OCI-LY7 (cell line): ENCODE results near the gene AKAP9. TPM values are rescaled to one million over a fixed set of nuclear protein-coding genes. Genes with fewer than 3 reads are reported as not detected.

Experiments
- BruUV-seq: library from RNA; stranded (reverse); fragments of 400-500 nt; replicated peaks from 2 replicates; lab custom pipeline; 2021; lab: Mats Ljungman, UMichigan
- CTCF ChIA-PET: fragments of 300-600 bp; sonication (Branson Sonifier 250); formaldehyde crosslinking; loops from one replicate; lab custom pipeline; 2022; ENCODE audit warnings: antibody characterized with exemption; ENCODE audit not compliant: unreplicated experiment; lab: Charles Lee
- POLR2A ChIA-PET: fragments of 300-600 bp; sonication (Branson Sonifier 250); formaldehyde crosslinking; loops from one replicate; lab custom pipeline; 2022; ENCODE audit warnings: antibody characterized with exemption; lab: Charles Lee
- DNase-seq: peaks from one replicate; pipeline ENCODE4 v3.0.0-alpha.2; 2015; ENCODE audit warnings: low spot score
- H2AFZ ChIP-seq: fragments of 200-600 bp; sonication (generic), shearing (Covaris generic); 2 replicates; pipeline ENCODE4 v1.6.1; 2014; ENCODE audit warnings: mild to moderate bottlenecking, antibody characterized with exemption, low read length, moderate library complexity
- H3K27ac ChIP-seq: fragments of 200-600 bp; sonication (generic); 2 replicates; pipeline ENCODE4 v1.5.1; 2014; ENCODE audit warnings: mixed run types, low read depth, mild to moderate bottlenecking, moderate library complexity, low read length, inconsistent platforms; ENCODE audit not compliant: poor library complexity, severe bottlenecking
- H3K36me3 ChIP-seq: fragments of 200-600 bp; sonication (generic); 2 replicates; pipeline ENCODE4 v1.6.1; 2014; ENCODE audit warnings: mild to moderate bottlenecking, antibody characterized with exemption, low read length, moderate library complexity, mixed read lengths; ENCODE audit not compliant: insufficient read depth
- H3K4me1 ChIP-seq: fragments of 200-600 bp; sonication (generic); 2 replicates; pipeline ENCODE4 v1.5.1; 2014; ENCODE audit warnings: mild to moderate bottlenecking, low read length; ENCODE audit not compliant: insufficient read depth, poor library complexity, severe bottlenecking
- H3K4me2 ChIP-seq: fragments of 200-600 bp; sonication (generic); 2 replicates; pipeline ENCODE4 v1.6.1; 2014; ENCODE audit warnings: mild to moderate bottlenecking, low read length
- H3K4me3 ChIP-seq: fragments of 200-600 bp; sonication (generic); 2 replicates; pipeline ENCODE4 v1.5.1; 2014; ENCODE audit warnings: mild to moderate bottlenecking, low read depth, low read length; ENCODE audit not compliant: poor library complexity, severe bottlenecking
- H3K79me2 ChIP-seq: fragments of 200-600 bp; sonication (generic); 2 replicates; pipeline ENCODE4 v1.6.1; 2016; ENCODE audit warnings: low read depth, mild to moderate bottlenecking, low read length, moderate library complexity, mixed read lengths; ENCODE audit not compliant: insufficient read depth
- H3K9me2 ChIP-seq: fragments of 200-600 bp; sonication (generic); 2 replicates; pipeline ENCODE4 v1.6.1; 2016; ENCODE audit warnings: mild to moderate bottlenecking, low read length, mixed read lengths; ENCODE audit not compliant: insufficient read depth
- H3K9me3 ChIP-seq: fragments of 200-600 bp; sonication (generic); 2 replicates; pipeline ENCODE4 v1.6.1; 2014; ENCODE audit warnings: mild to moderate bottlenecking, mixed run types, low read length, mixed read lengths
- H4K20me1 ChIP-seq: fragments of 200-600 bp; sonication (generic); 2 replicates; pipeline ENCODE4 v1.6.1; 2014; ENCODE audit warnings: mild to moderate bottlenecking, antibody characterized with exemption, low read length, moderate library complexity, mixed read lengths; ENCODE audit not compliant: insufficient read depth
- EZH2phosphoT487 ChIP-seq: fragments of 200-600 bp; sonication (generic); IDR thresholded peaks from 2 replicates; pipeline ENCODE4 v1.6.1; 2018; ENCODE audit warnings: low read depth, borderline replicate concordance, mild to moderate bottlenecking, mixed run types, antibody characterized with exemption, low read length, moderate library complexity, mixed read lengths
- intact Hi-C: fragments of 100-400 bp; cut with micrococcal nuclease; formaldehyde crosslinking; loops from one replicate; pipeline ENCODE4 v1.10.0; 2022; ENCODE audit not compliant: unreplicated experiment
- total RNA-seq, 2 experiments: library from RNA; depleted of rRNA in 1 of 2; stranded (reverse); fragments of >200 nt in 1 of 2; shearing (Covaris generic) in 1 of 2; gene quantifications; 2 replicates each; pipeline ENCODE4 v1.2.3, GENCODE V29; 2014 to 2022
- TF ChIP-seq, protein P1 (sequence below): fragments of 200-600 bp; sonication (generic); conservative IDR thresholded peaks from 2 replicates; pipeline ENCODE4 v1.5.1; 2014; ENCODE audit warnings: mild to moderate bottlenecking, antibody characterized with exemption, low read length, moderate library complexity, mixed read lengths

Gene AKAP9
- total RNA-seq, 2 experiments from 2014 or later = 32.6 to 38.1 TPM

DNA sequence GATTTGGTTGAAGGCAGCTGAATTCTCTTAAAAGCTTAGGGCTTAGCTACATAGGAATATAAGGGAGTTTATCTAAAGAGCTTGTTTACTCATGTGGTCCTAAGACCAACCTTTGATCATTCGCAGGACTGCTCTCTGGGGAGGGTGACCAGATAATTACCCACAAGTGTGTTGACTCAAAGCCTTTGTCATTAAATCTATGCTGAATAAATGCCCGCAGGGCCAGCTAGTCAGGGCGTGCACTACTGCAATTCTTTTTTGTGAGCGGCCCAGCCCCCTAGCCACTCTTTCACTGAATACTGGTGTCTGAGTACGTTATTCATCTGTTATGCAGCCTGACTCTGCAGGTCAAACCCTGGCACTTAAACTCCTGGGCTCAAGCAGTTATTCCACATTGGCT, 69.6 kb downstream of the AKAP9 start:
- H3K79me2 ChIP-seq = no peaks in the 10 kb centered on the region
- H3K4me1 ChIP-seq = no peaks in the 10 kb centered on the region
- intact Hi-C loops = no loop called here
- H3K27ac ChIP-seq = no peak overlapping the region
- TF ChIP-seq, protein P1, sequence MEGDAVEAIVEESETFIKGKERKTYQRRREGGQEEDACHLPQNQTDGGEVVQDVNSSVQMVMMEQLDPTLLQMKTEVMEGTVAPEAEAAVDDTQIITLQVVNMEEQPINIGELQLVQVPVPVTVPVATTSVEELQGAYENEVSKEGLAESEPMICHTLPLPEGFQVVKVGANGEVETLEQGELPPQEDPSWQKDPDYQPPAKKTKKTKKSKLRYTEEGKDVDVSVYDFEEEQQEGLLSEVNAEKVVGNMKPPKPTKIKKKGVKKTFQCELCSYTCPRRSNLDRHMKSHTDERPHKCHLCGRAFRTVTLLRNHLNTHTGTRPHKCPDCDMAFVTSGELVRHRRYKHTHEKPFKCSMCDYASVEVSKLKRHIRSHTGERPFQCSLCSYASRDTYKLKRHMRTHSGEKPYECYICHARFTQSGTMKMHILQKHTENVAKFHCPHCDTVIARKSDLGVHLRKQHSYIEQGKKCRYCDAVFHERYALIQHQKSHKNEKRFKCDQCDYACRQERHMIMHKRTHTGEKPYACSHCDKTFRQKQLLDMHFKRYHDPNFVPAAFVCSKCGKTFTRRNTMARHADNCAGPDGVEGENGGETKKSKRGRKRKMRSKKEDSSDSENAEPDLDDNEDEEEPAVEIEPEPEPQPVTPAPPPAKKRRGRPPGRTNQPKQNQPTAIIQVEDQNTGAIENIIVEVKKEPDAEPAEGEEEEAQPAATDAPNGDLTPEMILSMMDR = no peak
- no peak for TF ChIP-seq EZH2phosphoT487
- POLR2A ChIA-PET = interaction anchor here (0.9 to 1.0 kb wide), 2 partner anchors 9 to 62 kb away, joined by 3 read pairs; no protein-coding TSS in a partner anchor
- peaks cover 41% of the 10 kb centered on the region for H3K36me3 ChIP-seq
- no peak for DNase-seq
- no peak overlapping the region for H3K4me2 ChIP-seq
- no peaks in the 10 kb centered on the region for H4K20me1 ChIP-seq
- CTCF ChIA-PET = no interaction called here
- no peak overlapping the region for H3K4me3 ChIP-seq
- H3K9me2 ChIP-seq = no peaks in the 10 kb centered on the region
- H2AFZ ChIP-seq = no peak overlapping the region
- BruUV-seq = no TSS peak
- peaks cover 13% of the 10 kb centered on the region; the same call in 1 of the 2 replicates for H3K9me3 ChIP-seq

DNA sequence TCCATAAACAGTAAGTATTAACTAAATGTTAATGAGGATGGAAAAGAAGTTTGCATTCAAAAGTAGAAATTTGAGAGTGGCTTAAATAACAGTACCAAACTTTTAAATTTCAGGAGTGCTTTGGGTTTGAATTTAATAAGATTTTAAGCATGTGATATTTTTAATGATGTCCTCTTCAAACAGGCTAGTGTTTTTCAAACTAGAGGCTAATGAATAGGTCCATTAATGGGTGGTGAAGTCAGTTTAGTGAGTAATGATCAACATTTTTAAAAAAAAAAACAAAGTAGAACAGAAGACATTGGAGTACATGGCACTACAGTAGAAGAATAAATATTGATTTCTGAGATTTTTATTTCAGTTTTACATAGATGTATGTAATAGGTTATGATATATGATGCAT, 72.9 kb downstream of the AKAP9 start:
- ChIA-PET POLR2A (no interaction called here), CTCF (no interaction called here)
- Histone ChIP-seq H3K9me3 (peaks cover 13% of the 10 kb centered on the region; the same call in 1 of the 2 replicates), H3K4me3 (no peak overlapping the region), H3K9me2 (no peaks in the 10 kb centered on the region), H2AFZ (no peak overlapping the region), H3K4me2 (no peak overlapping the region), H3K27ac (no peak overlapping the region), H3K36me3 (peaks cover 41% of the 10 kb centered on the region), H4K20me1 (no peaks in the 10 kb centered on the region), H3K4me1 (no peaks in the 10 kb centered on the region), H3K79me2 (no peaks in the 10 kb centered on the region)
- intact Hi-C loops = no loop called here
- DNase-seq = no peak
- no peak for TF ChIP-seq EZH2phosphoT487
- TF ChIP-seq, protein P1 = no peak
- BruUV-seq = no TSS peak

DNA sequence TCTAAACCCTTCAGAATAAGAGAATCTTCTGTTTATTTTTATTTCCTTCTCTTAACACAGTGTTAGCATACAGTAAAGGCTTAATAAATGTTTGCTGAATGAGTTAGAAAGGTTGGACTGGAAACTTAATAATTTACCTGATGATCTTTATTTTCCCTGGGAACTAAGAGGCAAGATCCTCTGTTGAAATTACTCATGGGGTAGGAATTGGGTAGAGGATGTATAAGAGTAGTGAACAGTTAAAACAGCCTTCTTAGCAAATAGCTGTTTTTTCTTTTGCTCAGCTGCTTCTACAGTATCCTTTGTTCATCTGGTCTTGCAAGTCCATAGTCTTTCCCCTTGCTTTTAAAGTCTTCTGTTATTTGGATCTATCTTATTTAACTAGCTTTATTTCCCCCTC, 80.0 kb downstream of the AKAP9 start:
- POLR2A ChIA-PET = interaction anchor here (0.9 kb wide), 1 partner anchor 19 kb away, joined by 4 read pairs; no protein-coding TSS in a partner anchor
- H3K4me2 ChIP-seq = no peak overlapping the region
- H3K79me2 ChIP-seq = no peaks in the 10 kb centered on the region
- no peak overlapping the region for H2AFZ ChIP-seq
- no peak for TF ChIP-seq EZH2phosphoT487
- TF ChIP-seq, protein P1 = no peak
- H4K20me1 ChIP-seq = no peaks in the 10 kb centered on the region
- no peaks in the 10 kb centered on the region for H3K4me1 ChIP-seq
- H3K9me3 ChIP-seq = no peaks in the 10 kb centered on the region
- H3K4me3 ChIP-seq = no peak overlapping the region
- DNase-seq = no peak
- intact Hi-C loops = no loop called here
- no TSS peak for BruUV-seq
- peaks cover 54% of the 10 kb centered on the region for H3K36me3 ChIP-seq
- no peak overlapping the region for H3K27ac ChIP-seq
- H3K9me2 ChIP-seq = no peaks in the 10 kb centered on the region
- CTCF ChIA-PET = no interaction called here
